ENCODE data around the gene TUB.

DNA sequence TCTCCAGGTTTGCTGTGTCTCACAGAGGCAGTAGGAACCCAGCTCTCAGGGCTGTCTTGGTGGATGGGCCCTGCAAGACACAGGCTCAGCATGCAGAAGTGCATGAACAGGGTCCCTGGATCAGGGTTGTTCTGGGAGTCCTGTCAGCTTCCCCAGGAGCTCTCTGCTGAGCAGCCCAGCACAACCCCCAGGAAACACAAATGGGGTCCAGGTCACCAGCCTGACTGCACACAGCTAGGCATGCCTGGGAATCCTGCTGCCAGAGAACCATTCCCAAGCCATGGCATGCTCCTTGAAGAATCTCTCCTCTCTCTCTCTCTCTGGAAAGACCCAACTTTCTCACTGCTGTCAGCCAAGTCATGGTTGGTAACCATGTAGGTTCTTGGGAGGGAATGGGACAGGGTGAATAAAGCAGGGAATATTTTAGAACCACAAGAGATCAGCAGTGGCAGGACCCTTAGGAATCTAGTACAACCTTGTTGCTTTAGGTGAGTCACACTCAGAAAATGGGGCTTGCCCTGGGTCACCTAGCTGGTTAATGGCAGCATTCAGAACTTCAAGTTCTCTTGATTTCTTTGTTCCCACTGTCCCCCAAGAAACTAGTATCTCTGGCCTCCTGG lies 21.4 kb downstream of the TUB start:
- TF ChIP-seq, protein P1, sequence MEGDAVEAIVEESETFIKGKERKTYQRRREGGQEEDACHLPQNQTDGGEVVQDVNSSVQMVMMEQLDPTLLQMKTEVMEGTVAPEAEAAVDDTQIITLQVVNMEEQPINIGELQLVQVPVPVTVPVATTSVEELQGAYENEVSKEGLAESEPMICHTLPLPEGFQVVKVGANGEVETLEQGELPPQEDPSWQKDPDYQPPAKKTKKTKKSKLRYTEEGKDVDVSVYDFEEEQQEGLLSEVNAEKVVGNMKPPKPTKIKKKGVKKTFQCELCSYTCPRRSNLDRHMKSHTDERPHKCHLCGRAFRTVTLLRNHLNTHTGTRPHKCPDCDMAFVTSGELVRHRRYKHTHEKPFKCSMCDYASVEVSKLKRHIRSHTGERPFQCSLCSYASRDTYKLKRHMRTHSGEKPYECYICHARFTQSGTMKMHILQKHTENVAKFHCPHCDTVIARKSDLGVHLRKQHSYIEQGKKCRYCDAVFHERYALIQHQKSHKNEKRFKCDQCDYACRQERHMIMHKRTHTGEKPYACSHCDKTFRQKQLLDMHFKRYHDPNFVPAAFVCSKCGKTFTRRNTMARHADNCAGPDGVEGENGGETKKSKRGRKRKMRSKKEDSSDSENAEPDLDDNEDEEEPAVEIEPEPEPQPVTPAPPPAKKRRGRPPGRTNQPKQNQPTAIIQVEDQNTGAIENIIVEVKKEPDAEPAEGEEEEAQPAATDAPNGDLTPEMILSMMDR (IDR thresholded peaks at IDR 0.05) = no peak
- no peak for TF ChIP-seq POLR2A (IDR thresholded peaks at IDR 0.05)
